HFF-Myc (cell line): ENCODE measurements around the gene SSH2.

Source experiments
- DNase-seq: peaks from one replicate; pipeline ENCODE4 v3.0.0-alpha.2; 2011; ENCODE audit warnings: low read depth; ENCODE audit errors: extremely low read depth
- H3K4me3 ChIP-seq: replicated peaks from 2 replicates; pipeline ENCODE4 v1.5.1; 2011; ENCODE audit warnings: low read depth, mild to moderate bottlenecking, control low read depth, low read length
- TF ChIP-seq, protein P1 (sequence below): IDR thresholded peaks from 2 replicates; pipeline ENCODE4 v1.5.1; 2012; ENCODE audit warnings: mild to moderate bottlenecking, low read depth, low read length, control low read depth; ENCODE audit errors: missing control alignments

The SSH2 gene

DNA sequence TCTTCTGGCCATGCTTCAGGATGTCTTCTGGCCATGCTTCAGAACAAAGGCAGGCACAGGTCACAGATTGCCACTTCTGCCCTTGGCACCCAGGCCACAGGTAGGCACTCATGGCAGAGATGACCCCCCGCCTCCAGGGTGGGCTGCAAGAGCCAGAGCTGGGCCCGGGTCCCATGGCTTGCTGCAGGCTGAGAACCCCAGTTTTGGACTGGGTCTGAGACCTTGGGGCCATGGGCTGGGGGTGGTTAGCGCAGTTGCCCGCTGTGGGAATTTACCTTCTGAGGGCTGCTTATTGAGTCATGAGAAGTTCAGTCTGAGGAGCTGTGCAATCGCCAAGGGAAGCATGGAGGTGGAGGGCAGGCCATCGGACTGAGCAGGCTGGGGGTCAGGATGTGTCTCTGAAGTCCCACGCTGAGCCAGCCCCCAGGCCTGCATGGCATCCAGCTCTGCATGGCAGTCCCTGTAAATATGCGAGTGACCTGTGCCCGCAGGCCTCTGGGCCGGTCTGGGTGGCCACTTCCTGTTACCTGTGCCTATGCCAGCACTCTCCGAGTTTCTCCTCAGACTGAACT, 335.4 kb downstream of the SSH2 start:
- DNase-seq: no peak
- TF ChIP-seq, protein P1, sequence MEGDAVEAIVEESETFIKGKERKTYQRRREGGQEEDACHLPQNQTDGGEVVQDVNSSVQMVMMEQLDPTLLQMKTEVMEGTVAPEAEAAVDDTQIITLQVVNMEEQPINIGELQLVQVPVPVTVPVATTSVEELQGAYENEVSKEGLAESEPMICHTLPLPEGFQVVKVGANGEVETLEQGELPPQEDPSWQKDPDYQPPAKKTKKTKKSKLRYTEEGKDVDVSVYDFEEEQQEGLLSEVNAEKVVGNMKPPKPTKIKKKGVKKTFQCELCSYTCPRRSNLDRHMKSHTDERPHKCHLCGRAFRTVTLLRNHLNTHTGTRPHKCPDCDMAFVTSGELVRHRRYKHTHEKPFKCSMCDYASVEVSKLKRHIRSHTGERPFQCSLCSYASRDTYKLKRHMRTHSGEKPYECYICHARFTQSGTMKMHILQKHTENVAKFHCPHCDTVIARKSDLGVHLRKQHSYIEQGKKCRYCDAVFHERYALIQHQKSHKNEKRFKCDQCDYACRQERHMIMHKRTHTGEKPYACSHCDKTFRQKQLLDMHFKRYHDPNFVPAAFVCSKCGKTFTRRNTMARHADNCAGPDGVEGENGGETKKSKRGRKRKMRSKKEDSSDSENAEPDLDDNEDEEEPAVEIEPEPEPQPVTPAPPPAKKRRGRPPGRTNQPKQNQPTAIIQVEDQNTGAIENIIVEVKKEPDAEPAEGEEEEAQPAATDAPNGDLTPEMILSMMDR: no peak
- peak overlapping the region; percentile 59 for H3K4me3 ChIP-seq

DNA sequence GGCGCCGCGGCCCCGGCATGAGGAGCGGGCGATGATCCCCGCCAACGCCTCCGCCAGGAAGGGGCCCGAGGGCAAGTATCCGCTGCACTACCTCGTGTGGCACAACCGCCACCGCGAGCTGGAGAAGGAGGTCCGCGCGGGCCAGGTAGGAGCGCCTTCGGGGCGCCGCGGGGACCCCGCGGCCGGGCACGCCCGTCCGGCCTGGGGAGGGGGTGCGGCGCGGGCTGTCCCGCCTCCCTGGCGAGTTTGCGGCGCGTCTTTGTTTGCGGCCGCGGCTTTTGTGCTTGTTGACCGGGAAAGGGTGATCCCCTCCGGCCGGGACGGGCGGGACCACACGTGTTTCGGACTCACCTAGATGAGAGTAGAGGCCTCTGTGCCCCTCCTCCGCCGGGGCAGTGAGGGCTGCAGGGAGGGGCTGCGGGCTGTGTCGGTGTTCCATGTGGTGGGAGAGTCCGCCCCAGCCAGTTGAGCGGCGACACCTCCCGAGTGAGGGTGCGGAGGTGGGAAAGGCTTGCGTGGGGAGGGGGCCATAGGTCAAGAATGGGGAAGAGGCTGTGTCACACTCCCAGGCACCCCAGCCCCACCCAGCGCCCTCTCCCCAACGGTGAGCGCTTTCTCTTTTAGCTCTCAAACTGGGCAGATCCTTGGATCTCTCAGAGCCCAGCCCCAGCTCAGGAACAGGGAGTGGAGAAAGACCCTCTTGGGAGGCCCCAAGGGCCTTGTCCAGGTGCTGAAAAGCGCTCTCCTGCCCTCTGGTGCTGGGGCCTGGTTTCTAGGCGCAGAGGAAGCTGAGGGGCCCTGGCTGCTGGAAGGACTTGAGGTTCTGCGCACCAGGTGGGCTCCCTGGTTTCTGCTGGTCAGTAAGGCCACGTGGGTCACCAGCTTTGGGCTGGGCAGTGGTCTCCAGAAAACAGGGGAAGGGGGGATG, 336.2 kb downstream of the SSH2 start:
- TF ChIP-seq, protein P1: peak; percentile 20
- no peak for DNase-seq
- peak overlapping the region; percentile 59 for H3K4me3 ChIP-seq

DNA sequence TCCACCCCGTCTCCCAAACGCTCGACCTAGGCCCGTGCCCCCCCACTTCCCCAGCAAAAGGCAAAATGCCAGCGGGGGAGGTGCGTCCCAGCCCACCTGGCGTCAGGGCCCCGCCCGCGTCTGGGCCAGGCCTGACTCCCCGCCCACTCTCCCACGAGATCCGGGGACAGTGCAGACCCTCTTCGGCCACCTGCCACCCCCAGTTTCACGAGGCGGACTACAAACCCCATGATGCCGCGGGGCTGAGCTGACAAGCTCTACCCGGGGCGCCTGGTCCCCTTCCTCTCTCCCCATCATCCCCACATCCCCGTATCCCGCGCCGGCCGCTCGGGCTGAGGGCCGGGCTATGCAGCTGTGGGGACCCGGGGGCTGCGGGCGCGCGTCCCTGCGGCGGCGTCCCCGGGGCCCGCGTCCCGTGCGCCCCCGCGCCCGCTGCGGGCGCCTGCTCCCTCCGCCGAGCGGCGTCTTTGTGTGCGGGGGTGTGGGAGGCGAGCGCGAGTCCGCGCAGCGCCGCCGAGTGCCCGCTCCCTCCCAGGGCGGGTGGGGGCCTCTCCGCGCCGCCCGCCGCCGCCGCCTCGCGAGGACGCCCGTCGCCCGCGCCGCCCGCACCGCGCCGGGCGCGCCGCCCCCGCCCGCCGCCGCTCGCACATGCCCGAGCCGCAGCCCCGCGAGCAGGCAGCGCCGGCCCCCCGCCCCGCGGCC, 337.0 kb downstream of the SSH2 start, which contains the start of gene ANKRD13B:
TSS of gene ANKRD13B (plus strand) at position 283 of the 702 bp plus-strand sequence. CDS start 490 bp downstream, outside the sequence.
- no peak for DNase-seq
- H3K4me3 ChIP-seq: peak within 1 kb of the TSS; percentile 59
- TF ChIP-seq, protein P1: no peak

DNA sequence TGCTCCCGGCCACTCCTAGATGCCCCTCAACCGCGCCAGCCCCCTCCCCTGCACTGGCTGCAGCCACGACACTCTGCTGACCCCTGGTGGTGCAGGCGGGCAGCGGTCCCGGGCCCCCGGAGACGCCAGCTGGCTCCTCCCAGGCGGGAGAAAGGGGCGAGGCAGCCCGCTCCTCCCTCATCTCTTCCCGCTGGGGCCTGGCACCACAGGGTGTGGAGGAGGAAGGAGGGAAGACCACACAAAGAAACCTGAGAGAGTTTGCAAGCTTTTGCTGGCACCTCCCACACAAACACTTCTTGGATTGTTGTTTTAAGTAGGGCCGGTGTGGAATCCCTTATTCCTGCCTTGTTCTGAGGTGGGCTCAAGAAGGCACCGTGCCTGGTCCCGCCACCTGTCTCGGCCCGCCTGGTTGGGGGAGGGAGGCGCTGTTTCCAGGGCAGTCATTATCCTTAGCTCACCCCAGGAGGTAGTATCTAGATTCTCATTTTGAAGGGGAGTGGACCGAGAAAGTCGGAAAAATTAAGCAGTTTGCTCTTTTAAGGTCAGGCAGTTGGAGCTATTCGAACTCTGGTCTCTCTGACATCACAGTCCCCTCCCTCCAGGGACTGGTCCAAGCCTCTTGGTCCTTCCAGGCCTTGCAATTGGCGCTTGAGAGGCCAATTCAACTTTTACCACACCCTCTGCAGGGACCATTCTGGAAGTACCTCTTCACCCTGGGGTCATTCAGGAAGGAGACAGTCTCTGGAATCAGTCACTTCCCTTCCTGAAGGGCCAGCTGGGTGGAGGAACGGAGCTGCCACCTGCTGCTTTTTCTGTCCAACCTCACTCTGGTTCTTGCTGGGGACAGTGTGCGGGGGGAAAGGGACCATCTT, 338.1 kb downstream of the SSH2 start:
- TF ChIP-seq, protein P1: peak; percentile 98
- H3K4me3 ChIP-seq: peak overlapping the region; percentile 45
- DNase-seq: peak; percentile 61

DNA sequence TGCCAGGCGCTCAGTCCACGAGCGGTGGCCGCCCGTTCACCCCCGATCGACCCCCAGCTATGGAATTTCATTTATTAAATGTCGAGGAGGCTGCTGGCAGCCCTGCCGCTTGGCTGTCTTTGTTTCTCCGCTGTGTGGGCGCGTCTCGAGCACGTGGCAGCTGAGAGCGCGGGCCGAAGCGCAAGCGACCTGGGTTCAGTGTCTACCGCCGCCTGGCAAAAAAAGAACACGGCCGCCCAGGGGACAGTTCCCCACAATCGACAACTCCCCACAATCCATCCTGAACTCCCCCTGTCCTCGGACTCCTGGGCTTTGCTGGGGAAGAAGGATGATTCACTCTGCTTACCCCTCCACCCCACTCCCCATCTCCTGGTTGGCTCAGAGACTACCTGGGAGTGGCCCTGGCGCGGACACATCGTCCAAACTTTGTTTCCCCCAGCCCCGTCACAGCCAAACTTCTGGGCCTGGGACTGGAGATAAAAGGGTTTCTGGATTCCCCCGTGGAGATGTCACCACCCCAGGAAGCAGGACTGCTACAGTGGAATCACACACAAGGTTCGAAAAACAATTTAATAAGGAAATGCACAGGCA, 338.8 kb downstream of the SSH2 start:
- DNase-seq: no peak
- H3K4me3 ChIP-seq: peak overlapping the region; percentile 43
- TF ChIP-seq, protein P1: no peak
